Brain microvascular endothelial cell (primary cell): ENCODE results near the gene ITPR2.

Experiments used
- DNase-seq: peaks from one replicate; pipeline ENCODE4 v3.0.0-alpha.2; 2020
- H3K27ac ChIP-seq: fragments of 250-450 bp; sonication (Bioruptor Pico); 2 replicates; pipeline ENCODE4 v1.5.1; 2020; ENCODE audit warnings: mild to moderate bottlenecking, moderate library complexity
- H3K27me3 ChIP-seq: fragments of 250-450 bp; sonication (Bioruptor Pico); replicated peaks from 2 replicates; pipeline ENCODE4 v1.5.1; 2020; ENCODE audit warnings: mild to moderate bottlenecking
- H3K36me3 ChIP-seq: fragments of 250-450 bp; sonication (Bioruptor Pico); replicated peaks from 2 replicates; pipeline ENCODE4 v1.5.1; 2020; ENCODE audit warnings: mild to moderate bottlenecking
- H3K4me3 ChIP-seq: 2 replicates; pipeline ENCODE4 v1.5.1; 2011; ENCODE audit warnings: low read depth, mild to moderate bottlenecking, control low read depth, low read length, moderate library complexity
- in situ Hi-C: cut with HindIII; loops from 2 replicates; pipeline ENCODE4 v1.10.0; 2017; ENCODE audit warnings: low sequenced_read_pairs, low pct_ligation_motif_present
- TF ChIP-seq, protein P1 (sequence below): IDR thresholded peaks from 2 replicates; pipeline ENCODE4 v1.5.1; 2011; ENCODE audit warnings: low read depth, mild to moderate bottlenecking, moderate library complexity, low read length, control low read depth, inconsistent platforms; ENCODE audit errors: missing control alignments

ITPR2 gene

DNA sequence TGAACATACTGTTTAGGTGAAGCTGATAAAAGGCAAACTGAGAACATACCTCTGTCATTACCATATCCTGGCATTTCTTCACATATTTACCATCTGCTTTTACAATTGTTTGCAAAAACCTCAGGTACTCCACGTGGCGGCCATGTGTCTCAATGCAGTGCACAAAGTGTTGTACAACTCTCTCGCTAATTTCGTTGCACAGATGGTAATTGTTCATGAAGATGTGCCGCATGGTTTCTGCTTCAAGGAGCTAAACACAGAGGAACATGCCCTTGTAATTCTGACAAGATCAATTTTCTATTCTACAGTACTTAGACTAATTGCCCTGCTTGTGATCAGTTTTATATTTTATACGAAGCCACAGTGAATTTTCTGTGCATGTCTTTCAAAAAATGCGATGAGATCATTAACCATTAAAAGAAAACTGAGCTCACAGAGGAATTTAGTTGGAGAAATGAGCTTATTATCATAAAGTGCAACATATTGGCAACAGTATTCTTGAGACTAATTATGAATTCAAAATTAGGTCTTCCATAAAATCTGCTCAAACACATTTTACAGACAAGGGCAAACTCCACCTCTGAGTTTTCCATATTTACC, 233.8 kb downstream of the ITPR2 start:
- H3K27me3 ChIP-seq: no peaks in the 10 kb centered on the region
- H3K4me3 ChIP-seq: no peak overlapping the region
- in situ Hi-C loops: no loop called here
- H3K36me3 ChIP-seq: no peaks in the 10 kb centered on the region
- no peak overlapping the region for H3K27ac ChIP-seq
- TF ChIP-seq, protein P1, sequence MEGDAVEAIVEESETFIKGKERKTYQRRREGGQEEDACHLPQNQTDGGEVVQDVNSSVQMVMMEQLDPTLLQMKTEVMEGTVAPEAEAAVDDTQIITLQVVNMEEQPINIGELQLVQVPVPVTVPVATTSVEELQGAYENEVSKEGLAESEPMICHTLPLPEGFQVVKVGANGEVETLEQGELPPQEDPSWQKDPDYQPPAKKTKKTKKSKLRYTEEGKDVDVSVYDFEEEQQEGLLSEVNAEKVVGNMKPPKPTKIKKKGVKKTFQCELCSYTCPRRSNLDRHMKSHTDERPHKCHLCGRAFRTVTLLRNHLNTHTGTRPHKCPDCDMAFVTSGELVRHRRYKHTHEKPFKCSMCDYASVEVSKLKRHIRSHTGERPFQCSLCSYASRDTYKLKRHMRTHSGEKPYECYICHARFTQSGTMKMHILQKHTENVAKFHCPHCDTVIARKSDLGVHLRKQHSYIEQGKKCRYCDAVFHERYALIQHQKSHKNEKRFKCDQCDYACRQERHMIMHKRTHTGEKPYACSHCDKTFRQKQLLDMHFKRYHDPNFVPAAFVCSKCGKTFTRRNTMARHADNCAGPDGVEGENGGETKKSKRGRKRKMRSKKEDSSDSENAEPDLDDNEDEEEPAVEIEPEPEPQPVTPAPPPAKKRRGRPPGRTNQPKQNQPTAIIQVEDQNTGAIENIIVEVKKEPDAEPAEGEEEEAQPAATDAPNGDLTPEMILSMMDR: no peak
- no peak for DNase-seq

DNA sequence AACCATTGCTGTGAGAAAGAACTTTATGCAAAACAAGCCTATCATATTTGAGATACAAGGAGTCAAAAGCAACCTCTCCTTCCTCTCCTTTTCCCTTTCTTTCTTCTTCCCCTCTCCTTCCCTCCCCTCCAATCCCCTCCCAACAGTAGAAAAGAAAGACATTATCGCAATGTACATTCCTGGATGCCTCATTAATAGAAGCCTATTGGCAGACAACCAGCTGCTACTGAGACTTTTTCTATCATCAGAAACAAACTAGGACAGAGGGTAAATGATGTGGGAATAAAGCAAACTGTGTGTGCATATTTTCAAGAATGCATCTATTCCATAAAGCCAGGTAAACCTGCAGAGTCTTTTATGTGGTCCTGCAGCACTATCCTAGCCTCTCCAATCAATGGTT, 237.2 kb downstream of the ITPR2 start:
- no peak overlapping the region for H3K27ac ChIP-seq
- no peak for DNase-seq
- TF ChIP-seq, protein P1: no peak
- H3K27me3 ChIP-seq: no peaks in the 10 kb centered on the region
- in situ Hi-C loops: no loop called here
- H3K36me3 ChIP-seq: no peaks in the 10 kb centered on the region
- H3K4me3 ChIP-seq: no peak overlapping the region

DNA sequence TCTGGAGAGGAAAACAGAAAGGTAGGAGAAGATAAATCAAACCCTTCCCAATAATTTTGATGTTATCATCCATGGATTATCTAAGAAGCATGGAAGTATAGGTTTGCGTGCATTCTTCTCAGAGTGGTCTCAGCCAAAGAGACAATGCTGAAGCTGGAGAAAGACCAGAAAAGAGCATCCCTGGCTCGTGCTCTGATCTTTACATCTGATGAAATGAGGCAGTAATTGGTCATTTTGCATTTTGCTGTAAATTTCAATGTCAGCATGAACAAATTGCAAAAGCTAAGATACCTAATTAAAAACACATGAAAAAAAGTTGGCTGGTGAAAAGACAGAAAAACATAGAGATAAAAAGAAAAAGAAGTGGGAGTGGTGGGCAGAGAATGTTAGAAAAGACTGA, 252.4 kb downstream of the ITPR2 start:
- TF ChIP-seq, protein P1: no peak
- DNase-seq: no peak
- peaks cover 3% of the 10 kb centered on the region for H3K36me3 ChIP-seq
- in situ Hi-C loops: no loop called here
- no peak overlapping the region for H3K27ac ChIP-seq
- no peaks in the 10 kb centered on the region for H3K27me3 ChIP-seq
- H3K4me3 ChIP-seq: no peak overlapping the region

DNA sequence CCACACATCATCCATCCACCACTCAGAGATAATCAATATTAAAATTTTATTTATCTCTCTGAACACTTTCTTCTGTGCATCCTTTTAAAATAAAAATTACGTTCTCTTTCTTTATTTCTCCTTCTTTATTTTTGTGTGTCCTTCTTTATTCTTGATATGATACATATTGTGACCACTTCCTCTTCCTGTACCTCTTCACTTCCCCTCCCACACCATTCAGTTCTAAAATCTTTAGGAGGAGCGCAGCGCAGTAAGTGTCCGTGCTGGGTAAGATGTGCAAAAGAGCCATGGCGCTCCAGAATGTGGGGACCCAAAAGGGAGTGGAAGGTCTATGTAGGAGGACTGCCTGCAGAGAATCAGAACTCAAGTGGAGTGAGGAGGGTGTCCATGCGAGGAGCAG, 256.7 kb downstream of the ITPR2 start:
- Histone ChIP-seq H3K4me3 (no peak overlapping the region), H3K27me3 (no peaks in the 10 kb centered on the region), H3K36me3 (peaks cover 6% of the 10 kb centered on the region), H3K27ac (no peak overlapping the region)
- TF ChIP-seq, protein P1: no peak
- DNase-seq: no peak
- in situ Hi-C loops: no loop called here

DNA sequence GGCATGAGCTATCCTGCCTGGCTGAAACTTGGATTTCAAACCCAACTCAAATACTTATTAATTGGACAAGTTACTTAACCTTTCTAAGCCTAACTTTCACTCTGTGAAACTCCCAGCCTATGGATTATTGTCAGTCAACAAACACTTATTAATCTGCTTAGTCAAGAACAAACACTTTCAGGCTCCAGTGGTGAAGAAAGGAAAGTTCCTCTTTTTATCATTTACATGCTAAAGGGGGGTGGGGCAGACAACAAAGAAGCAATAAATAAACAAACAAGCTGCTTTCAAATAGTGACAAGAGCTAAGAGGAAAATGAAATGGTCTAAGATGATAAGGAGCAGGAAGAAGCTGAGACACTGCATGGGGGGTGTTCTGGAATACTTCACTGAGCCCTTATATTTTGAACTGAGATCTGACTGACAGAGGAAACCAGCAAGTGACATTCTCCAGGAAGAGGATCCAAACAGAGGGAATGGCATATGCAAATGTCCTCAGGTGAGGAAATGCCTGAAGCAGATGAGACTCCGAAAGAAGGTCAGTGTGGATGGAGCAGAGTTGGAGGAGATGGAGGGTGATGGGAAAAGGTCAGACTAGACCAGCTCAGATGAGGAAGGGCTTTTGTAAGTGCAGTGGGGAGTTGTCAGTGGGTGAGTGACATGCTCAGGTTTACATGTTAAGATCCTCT, 259.6 kb downstream of the ITPR2 start:
- H3K36me3 ChIP-seq: peaks cover 6% of the 10 kb centered on the region
- in situ Hi-C loops: no loop called here
- no peak overlapping the region for H3K27ac ChIP-seq
- H3K4me3 ChIP-seq: no peak overlapping the region
- TF ChIP-seq, protein P1: no peak
- no peak for DNase-seq
- H3K27me3 ChIP-seq: no peaks in the 10 kb centered on the region

DNA sequence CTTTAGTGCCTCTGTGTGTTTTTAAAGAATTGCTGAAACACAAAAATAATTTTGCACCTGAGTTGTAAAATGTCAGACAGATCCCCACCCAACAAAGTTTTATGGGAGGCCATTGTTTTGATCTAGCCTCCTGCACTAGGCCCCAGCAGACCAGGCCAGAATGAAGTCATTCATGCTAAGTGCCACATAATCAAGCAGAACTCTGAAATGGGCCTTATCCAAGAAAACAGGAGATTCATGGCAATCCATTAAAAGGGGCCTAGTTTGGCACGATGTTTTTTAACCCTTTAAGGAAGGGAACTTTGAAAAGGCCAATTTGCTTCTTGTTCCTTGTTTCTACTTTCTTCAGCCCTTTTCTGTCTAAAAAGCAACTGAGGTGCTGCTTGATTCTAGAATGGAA, 260.9 kb downstream of the ITPR2 start:
- Histone ChIP-seq H3K4me3 (no peak overlapping the region), H3K36me3 (peaks cover 3% of the 10 kb centered on the region), H3K27me3 (no peaks in the 10 kb centered on the region), H3K27ac (no peak overlapping the region)
- in situ Hi-C loops: no loop called here
- no peak for DNase-seq
- TF ChIP-seq, protein P1: no peak
